WTC11 (cell line): Measurements from ENCODE around the gene BICD2. TPM values are rescaled to one million over a fixed set of nuclear protein-coding genes. Genes with fewer than 3 reads are reported as not detected.

ENCODE experiments used
- ATAC-seq: fragments of 200-7000 bp; cut with Tn5 transposase; 2 replicates; pipeline ENCODE4 v1.10.0; 2021; ENCODE audit warnings: mild to moderate bottlenecking, moderate library complexity
- CTCF ChIA-PET: fragments of 300-600 bp; sonication (Branson Sonifier 250); formaldehyde crosslinking; loops from one replicate; lab custom pipeline; 2021; ENCODE audit warnings: antibody characterized with exemption; lab: Charles Lee
- POLR2A ChIA-PET: fragments of 350-600 bp; sonication (Branson Sonifier 250); formaldehyde crosslinking; loops from one replicate; lab custom pipeline; 2021; ENCODE audit warnings: antibody characterized with exemption; lab: Charles Lee
- DNase-seq: peaks from one replicate; pipeline ENCODE4 v3.0.0; 2021; ENCODE audit warnings: low spot score
- H3K27ac Mint-ChIP-seq: 2 replicates; pipeline ENCODE4 v1.8.0; 2021; ENCODE audit warnings: mixed read lengths
- H3K27me3 Mint-ChIP-seq: 2 replicates; pipeline ENCODE4 v1.8.0; 2021; ENCODE audit warnings: low read depth, mild to moderate bottlenecking, moderate library complexity, mixed read lengths
- H3K36me3 Mint-ChIP-seq: 2 replicates; pipeline ENCODE4 v1.8.0; 2021; ENCODE audit warnings: mixed read lengths
- H3K4me1 Mint-ChIP-seq: 2 replicates; pipeline ENCODE4 v1.8.0; 2022; ENCODE audit warnings: mixed read lengths
- H3K4me3 Mint-ChIP-seq: 2 replicates; pipeline ENCODE4 v1.8.0; 2021; ENCODE audit warnings: mild to moderate bottlenecking, moderate library complexity, mixed read lengths
- H3K9me3 Mint-ChIP-seq: 2 replicates; pipeline ENCODE4 v1.8.0; 2021; ENCODE audit warnings: mixed read lengths
- CREB1 ChIP-seq: sonication (generic); formaldehyde crosslinking; IDR thresholded peaks from 2 replicates; pipeline ENCODE4 v1.8.0; 2023; ENCODE audit warnings: mild to moderate bottlenecking, missing genetic modification reagents
- CREM ChIP-seq: sonication (generic); formaldehyde crosslinking; IDR thresholded peaks from 2 replicates; pipeline ENCODE4 v1.8.1; 2022; ENCODE audit warnings: mild to moderate bottlenecking, missing genetic modification reagents, moderate library complexity
- E2F5 ChIP-seq: sonication (generic); formaldehyde crosslinking; IDR thresholded peaks from 2 replicates; pipeline ENCODE4 v1.8.1; 2022; ENCODE audit warnings: mild to moderate bottlenecking, moderate library complexity, missing genetic modification reagents
- ERG ChIP-seq: fragments of 250-450 bp; sonication (Bioruptor Pico); IDR thresholded peaks from 2 replicates; pipeline ENCODE4 v1.8.0; 2021; ENCODE audit warnings: mild to moderate bottlenecking
- ESRRA ChIP-seq: sonication (generic); formaldehyde crosslinking; IDR thresholded peaks from 2 replicates; pipeline ENCODE4 v1.8.1; 2022; ENCODE audit warnings: mild to moderate bottlenecking, missing genetic modification reagents, borderline replicate concordance
- JAZF1 ChIP-seq: fragments of 250-450 bp; sonication (Bioruptor Pico); IDR thresholded peaks from 2 replicates; pipeline ENCODE4 v1.9.0; 2021; ENCODE audit warnings: moderate library complexity, mild to moderate bottlenecking, inconsistent platforms
- NFYB ChIP-seq: sonication (generic); formaldehyde crosslinking; conservative IDR thresholded peaks from 2 replicates; pipeline ENCODE4 v1.8.0; 2022; ENCODE audit warnings: low read depth, missing genetic modification reagents
- SMAD3 ChIP-seq: sonication (generic); formaldehyde crosslinking; IDR thresholded peaks from 2 replicates; pipeline ENCODE4 v1.8.0; 2022; ENCODE audit warnings: missing genetic modification reagents, mild to moderate bottlenecking, borderline replicate concordance
- TCF7 ChIP-seq: sonication (generic); formaldehyde crosslinking; IDR thresholded peaks from 2 replicates; pipeline ENCODE4 v1.8.0; 2022; ENCODE audit warnings: mild to moderate bottlenecking, low read depth, missing genetic modification reagents, moderate library complexity
- USF1 ChIP-seq: sonication (generic); formaldehyde crosslinking; IDR thresholded peaks from 2 replicates; pipeline ENCODE4 v1.8.0; 2022; ENCODE audit warnings: mild to moderate bottlenecking, missing genetic modification reagents
- ZNF317 ChIP-seq: sonication (generic); formaldehyde crosslinking; IDR thresholded peaks from 2 replicates; pipeline ENCODE4 v1.8.1; 2023; ENCODE audit warnings: low read depth, mild to moderate bottlenecking, moderate library complexity, missing genetic modification reagents, borderline replicate concordance
- total RNA-seq: library from RNA; stranded (reverse); gene quantifications from 3 replicates; pipeline ENCODE4 v1.2.3, GENCODE V29; 2021
- TF ChIP-seq, protein P1 (sequence below): sonication (generic); formaldehyde crosslinking; IDR thresholded peaks from 2 replicates; pipeline ENCODE4 v1.8.1; 2023; ENCODE audit warnings: mild to moderate bottlenecking, missing genetic modification reagents
- TF ChIP-seq, protein P2 (sequence below): fragments of 250-450 bp; sonication (Bioruptor Pico); conservative IDR thresholded peaks from 2 replicates; pipeline ENCODE4 v1.9.0; 2021; ENCODE audit warnings: mild to moderate bottlenecking
- TF ChIP-seq, protein P3 (sequence below): sonication (generic); formaldehyde crosslinking; IDR thresholded peaks from 2 replicates; pipeline ENCODE4 v1.8.1; 2023; ENCODE audit warnings: mild to moderate bottlenecking, moderate library complexity, missing genetic modification reagents

Gene BICD2
- total RNA-seq, 1 experiment from 2014 or later, result 38.7 TPM

GRCh38 chr9:92682269-92682668 is 82.4 kb downstream of the BICD2 start:
- H3K27ac Mint-ChIP-seq, result no peak overlapping the region
- ChIA-PET CTCF (no interaction called here), POLR2A (no interaction called here)
- no peak for DNase-seq
- TF ChIP-seq ESRRA (CRISPR knock-in tag) (no peak), ZNF317 (CRISPR knock-in tag) (no peak), CREM (no peak), ERG (no peak)
- peaks cover 18% of the 10 kb centered on the region for H3K4me1 Mint-ChIP-seq
- H3K36me3 Mint-ChIP-seq, result no peaks in the 10 kb centered on the region
- H3K4me3 Mint-ChIP-seq, result no peak overlapping the region
- H3K9me3 Mint-ChIP-seq, result 0 out of 2 replicates have a peak, but pooled peaks cover 4% of the 10 kb centered on the region
- no peaks in the 10 kb centered on the region for H3K27me3 Mint-ChIP-seq
- ATAC-seq, result no peak

- Mint-ChIP-seq H3K9me3 (no peaks in the 10 kb centered on the region), H3K4me1 (peaks cover 18% of the 10 kb centered on the region), H3K4me3 (no peak overlapping the region), H3K27ac (peak overlapping the region; percentile 33), H3K27me3 (no peaks in the 10 kb centered on the region; the same call in 1 of the 2 replicates), H3K36me3 (no peaks in the 10 kb centered on the region)
- DNase-seq (no peak), ATAC-seq (no peak)
- CTCF ChIA-PET, result interaction anchor here (1.1 to 1.9 kb wide), 3 partner anchors 24 to 110 kb away, joined by 3 to 6 read pairs (median 5); no protein-coding TSS in a partner anchor
- TF ChIP-seq, protein P1, sequence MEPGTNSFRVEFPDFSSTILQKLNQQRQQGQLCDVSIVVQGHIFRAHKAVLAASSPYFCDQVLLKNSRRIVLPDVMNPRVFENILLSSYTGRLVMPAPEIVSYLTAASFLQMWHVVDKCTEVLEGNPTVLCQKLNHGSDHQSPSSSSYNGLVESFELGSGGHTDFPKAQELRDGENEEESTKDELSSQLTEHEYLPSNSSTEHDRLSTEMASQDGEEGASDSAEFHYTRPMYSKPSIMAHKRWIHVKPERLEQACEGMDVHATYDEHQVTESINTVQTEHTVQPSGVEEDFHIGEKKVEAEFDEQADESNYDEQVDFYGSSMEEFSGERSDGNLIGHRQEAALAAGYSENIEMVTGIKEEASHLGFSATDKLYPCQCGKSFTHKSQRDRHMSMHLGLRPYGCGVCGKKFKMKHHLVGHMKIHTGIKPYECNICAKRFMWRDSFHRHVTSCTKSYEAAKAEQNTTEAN (CRISPR knock-in tag), result no peak
- TF ChIP-seq, protein P2, sequence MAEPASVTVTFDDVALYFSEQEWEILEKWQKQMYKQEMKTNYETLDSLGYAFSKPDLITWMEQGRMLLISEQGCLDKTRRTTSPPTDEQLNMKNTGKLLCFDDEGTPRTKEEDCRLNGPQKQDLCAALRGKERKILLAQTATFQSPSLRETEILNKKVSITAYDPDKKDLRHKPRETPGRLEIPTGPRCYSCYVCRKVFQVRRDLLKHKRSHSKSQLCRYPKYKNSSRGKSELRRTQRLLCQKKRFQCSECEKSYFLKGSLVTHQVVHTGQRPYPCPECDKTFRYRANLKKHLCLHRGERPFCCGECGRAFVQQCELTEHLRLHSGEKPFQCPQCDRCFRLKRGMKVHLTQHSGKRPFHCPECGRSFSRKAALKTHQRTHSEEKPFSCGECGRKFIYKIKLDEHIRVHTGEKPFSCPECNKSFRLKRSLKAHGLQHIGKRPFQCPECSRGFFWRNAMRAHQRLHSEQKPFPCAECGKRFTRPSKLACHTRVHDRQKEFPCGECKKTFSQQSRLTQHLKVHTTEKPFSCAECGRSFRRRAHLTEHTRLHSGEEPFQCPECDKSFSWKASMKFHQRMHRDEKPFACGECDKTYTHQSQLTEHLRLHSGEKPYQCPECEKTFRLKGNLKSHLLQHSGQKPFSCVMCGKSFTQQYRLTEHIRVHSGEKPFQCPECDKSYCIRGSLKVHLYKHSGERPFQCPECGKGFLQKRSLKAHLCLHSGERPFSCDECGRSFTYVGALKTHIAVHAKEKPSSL, result no peak
- TF ChIP-seq E2F5 (CRISPR knock-in tag) (no peak), NFYB (CRISPR knock-in tag) (no peak), JAZF1 (CRISPR knock-in tag) (no peak), TCF7 (CRISPR knock-in tag) (no peak), SMAD3 (CRISPR knock-in tag) (no peak), CREB1 (CRISPR knock-in tag) (no peak), USF1 (CRISPR knock-in tag) (no peak)
- TF ChIP-seq, protein P3, sequence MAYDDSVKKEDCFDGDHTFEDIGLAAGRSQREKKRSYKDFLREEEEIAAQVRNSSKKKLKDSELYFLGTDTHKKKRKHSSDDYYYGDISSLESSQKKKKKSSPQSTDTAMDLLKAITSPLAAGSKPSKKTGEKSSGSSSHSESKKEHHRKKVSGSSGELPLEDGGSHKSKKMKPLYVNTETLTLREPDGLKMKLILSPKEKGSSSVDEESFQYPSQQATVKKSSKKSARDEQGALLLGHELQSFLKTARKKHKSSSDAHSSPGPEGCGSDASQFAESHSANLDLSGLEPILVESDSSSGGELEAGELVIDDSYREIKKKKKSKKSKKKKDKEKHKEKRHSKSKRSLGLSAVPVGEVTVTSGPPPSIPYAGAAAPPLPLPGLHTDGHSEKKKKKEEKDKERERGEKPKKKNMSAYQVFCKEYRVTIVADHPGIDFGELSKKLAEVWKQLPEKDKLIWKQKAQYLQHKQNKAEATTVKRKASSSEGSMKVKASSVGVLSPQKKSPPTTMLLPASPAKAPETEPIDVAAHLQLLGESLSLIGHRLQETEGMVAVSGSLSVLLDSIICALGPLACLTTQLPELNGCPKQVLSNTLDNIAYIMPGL (CRISPR knock-in tag), result no peak
- POLR2A ChIA-PET, result no interaction called here
Measured at GRCh38 chr9:92680166-92681119, 84.2 kb downstream of the BICD2 start.
